Bronchial epithelial cell (primary cell): ENCODE data around the gene SUPT3H. TPM values are rescaled to one million over a fixed set of nuclear protein-coding genes. Genes with fewer than 3 reads are reported as not detected.

Experiments used
- DNase-seq: peaks from one replicate; pipeline ENCODE4 v3.0.0-alpha.2; 2010; ENCODE audit warnings: low read depth
- FAIRE-seq: peaks from 2 replicates; lab custom pipeline; 2011; peaks lifted over from hg19 to GRCh38; lab: Jason Lieb, UNC
- H3K27me3 ChIP-seq: 2 replicates; pipeline ENCODE4 v1.5.1; 2011; ENCODE audit warnings: low read length; ENCODE audit not compliant: control insufficient read depth, insufficient read depth
- H3K36me3 ChIP-seq: 2 replicates; pipeline ENCODE4 v1.5.1; 2011; ENCODE audit warnings: low read length; ENCODE audit not compliant: control insufficient read depth, insufficient read depth
- H3K4me3 ChIP-seq: 2 replicates; pipeline ENCODE4 v1.5.1; 2011; ENCODE audit warnings: mild to moderate bottlenecking, low read depth, low read length, control low read depth
- total RNA-seq: library from RNA; depleted of rRNA; stranded (reverse); fragments of >200 nt; gene quantifications from 2 replicates; pipeline ENCODE4 v1.2.1, GENCODE V29; 2014
- TF ChIP-seq, protein P1 (sequence below): IDR thresholded peaks from 2 replicates; pipeline ENCODE4 v1.5.1; 2011; ENCODE audit warnings: mild to moderate bottlenecking, moderate library complexity, low read length, control low read depth, inconsistent platforms; ENCODE audit not compliant: insufficient read depth, severe bottlenecking

SUPT3H gene
- total RNA-seq, 1 donor from 2014 or later: 12.9 TPM

DNA sequence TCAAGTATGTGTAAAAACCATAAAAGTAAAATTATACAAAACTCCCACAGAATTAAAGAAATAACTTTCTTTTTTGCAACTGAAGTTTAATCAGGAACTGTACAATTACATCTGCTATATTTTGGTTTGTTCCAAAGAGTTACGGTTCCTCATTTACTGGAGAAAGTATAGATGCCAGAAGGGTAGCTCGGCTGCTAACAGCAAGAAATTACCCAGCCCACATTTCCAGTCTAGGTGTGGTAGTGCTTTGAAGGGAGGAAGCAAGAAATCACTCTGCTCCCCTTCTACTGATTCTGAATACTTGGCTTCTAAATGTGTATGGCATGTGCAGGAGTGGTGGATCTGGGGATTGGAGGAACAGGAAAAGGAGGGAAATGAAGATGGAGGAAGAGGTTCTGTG, 549.0 kb downstream of the SUPT3H start:
- TF ChIP-seq, protein P1, sequence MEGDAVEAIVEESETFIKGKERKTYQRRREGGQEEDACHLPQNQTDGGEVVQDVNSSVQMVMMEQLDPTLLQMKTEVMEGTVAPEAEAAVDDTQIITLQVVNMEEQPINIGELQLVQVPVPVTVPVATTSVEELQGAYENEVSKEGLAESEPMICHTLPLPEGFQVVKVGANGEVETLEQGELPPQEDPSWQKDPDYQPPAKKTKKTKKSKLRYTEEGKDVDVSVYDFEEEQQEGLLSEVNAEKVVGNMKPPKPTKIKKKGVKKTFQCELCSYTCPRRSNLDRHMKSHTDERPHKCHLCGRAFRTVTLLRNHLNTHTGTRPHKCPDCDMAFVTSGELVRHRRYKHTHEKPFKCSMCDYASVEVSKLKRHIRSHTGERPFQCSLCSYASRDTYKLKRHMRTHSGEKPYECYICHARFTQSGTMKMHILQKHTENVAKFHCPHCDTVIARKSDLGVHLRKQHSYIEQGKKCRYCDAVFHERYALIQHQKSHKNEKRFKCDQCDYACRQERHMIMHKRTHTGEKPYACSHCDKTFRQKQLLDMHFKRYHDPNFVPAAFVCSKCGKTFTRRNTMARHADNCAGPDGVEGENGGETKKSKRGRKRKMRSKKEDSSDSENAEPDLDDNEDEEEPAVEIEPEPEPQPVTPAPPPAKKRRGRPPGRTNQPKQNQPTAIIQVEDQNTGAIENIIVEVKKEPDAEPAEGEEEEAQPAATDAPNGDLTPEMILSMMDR: no peak
- no peak for DNase-seq
- Histone ChIP-seq H3K27me3 (no peaks in the 10 kb centered on the region), H3K4me3 (no peak overlapping the region), H3K36me3 (no peaks in the 10 kb centered on the region)
- no peak for FAIRE-seq

DNA sequence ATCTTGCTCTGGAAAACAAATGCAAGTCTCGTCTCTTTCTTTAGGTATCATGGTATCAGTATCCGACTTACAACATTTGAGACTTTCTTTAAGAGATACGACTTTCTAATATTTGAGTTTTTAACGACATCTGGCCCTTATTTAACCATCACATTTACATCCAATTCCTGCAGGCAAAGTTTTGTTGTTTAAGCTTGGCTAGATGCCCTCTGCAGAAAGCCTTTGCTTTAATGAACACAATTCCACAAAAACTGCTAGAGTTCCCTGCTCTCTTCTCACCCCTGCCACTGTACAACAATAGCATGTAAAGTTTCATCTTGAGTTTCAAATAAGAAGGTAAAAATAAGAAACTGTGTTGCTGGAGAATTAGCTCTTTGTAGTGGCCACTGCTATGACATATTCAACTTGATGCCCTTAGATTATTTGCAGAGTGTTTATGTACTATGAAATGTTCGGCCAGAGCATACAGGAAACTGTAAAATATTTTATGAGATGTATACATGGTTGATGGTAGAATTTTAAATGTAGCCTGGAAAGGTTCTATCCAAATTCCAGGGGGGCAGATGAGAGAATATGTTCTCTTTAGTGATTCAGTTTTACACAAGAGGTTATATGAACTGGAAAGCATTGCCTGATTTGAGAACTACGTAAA, 551.6 kb downstream of the SUPT3H start:
- DNase-seq: no peak
- TF ChIP-seq, protein P1: no peak
- Histone ChIP-seq H3K27me3 (no peaks in the 10 kb centered on the region), H3K36me3 (no peaks in the 10 kb centered on the region), H3K4me3 (no peak overlapping the region)
- FAIRE-seq: no peak

DNA sequence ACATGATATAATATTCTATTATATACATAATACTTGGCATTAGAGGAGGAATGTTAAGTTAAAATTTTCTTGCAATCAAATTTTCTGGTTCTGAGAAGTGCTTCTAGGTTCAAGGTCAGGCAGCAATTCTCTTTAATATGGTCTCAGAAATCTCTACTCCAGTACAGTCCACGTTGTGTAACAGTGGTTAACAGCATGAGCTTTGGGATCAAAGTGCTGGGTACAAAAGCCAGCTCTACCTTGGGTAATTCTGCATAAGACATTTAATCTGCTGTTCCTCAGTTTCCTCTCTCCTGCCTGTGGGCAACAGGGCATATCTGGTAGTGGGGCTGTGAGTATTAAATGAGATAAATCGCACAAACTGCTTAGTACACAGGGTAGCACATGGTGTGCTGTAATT, 552.5 kb downstream of the SUPT3H start:
- H3K36me3 ChIP-seq: no peaks in the 10 kb centered on the region
- H3K4me3 ChIP-seq: no peak overlapping the region
- FAIRE-seq (no peak), DNase-seq (no peak)
- TF ChIP-seq, protein P1: no peak
- H3K27me3 ChIP-seq: no peaks in the 10 kb centered on the region

DNA sequence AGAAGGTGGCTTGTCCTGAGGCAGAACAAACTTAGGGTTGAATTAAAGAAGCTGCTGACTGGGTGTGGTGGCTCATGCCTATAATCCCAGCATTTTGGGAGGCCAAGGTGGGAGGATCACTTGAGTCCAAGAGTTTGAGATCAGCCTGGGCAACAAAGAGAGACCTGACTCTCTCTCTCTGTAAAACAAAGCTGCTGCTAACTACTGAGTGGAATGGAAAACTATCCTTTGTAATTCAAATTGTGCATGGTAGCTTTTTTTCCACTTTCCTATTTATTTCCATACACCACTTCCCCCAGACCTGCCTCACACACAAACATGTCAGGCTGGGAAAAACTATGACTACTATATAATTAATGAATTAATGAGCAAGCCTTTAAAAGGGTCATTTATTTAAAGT, 553.2 kb downstream of the SUPT3H start:
- H3K27me3 ChIP-seq: no peaks in the 10 kb centered on the region
- no peak for FAIRE-seq
- no peak for DNase-seq
- TF ChIP-seq, protein P1: no peak
- H3K36me3 ChIP-seq: no peaks in the 10 kb centered on the region
- H3K4me3 ChIP-seq: no peak overlapping the region

DNA sequence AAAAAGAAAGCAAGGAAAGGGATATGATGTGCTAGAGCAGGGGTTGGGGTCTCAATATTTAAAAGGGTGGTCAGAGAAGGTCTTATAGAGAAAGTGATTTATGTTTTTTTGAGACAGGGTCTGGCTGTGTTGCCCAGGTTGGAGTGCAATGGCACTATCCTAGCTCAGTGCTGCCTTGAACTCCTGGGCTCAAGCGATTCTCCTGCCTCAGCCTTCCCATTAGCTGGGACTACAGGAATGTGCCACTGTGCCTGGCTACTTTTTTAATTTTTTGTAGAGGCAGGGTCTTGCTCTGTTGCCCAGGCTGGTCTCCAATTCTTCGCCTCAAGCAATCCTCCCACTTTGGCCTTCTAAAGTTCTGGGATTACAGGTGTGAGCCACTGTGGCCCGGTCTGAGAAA, 557.0 kb downstream of the SUPT3H start:
- Histone ChIP-seq H3K27me3 (no peaks in the 10 kb centered on the region), H3K36me3 (no peaks in the 10 kb centered on the region), H3K4me3 (no peak overlapping the region)
- TF ChIP-seq, protein P1: no peak
- DNase-seq (no peak), FAIRE-seq (no peak)

DNA sequence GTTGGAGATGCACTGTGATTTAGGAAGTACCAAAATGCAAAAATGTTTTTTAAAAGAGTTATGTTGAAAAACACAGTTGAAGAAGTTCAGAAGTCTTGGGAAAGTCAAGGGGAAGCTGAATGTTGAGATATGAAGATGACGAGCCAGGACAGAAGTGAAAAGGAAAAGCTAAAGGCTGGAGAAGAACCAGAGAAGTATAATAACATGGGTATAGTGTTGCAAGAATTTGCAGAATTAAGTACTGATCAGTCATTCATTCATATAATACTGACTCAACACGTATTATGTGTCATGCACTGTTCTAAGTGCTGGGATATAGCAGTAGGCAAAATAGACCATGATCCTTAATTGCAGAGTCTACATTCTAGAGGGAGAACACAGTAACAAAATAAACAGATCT, 557.4 kb downstream of the SUPT3H start:
- peak; percentile 71 for DNase-seq
- FAIRE-seq: no peak
- Histone ChIP-seq H3K36me3 (no peaks in the 10 kb centered on the region), H3K4me3 (no peak overlapping the region), H3K27me3 (no peaks in the 10 kb centered on the region)
- TF ChIP-seq, protein P1: no peak
